ES-I3 (cell line): ENCODE data around the gene ZC3H13.

Source experiments
- H3K36me3 ChIP-seq: 2 replicates; pipeline ENCODE4 v1.6.1; 2013; ENCODE audit warnings: mild to moderate bottlenecking, low read length, control low read depth, moderate library complexity; ENCODE audit not compliant: insufficient read depth
- H3K4me1 ChIP-seq: 2 replicates; pipeline ENCODE4 v1.6.1; 2013; ENCODE audit warnings: mild to moderate bottlenecking, control low read depth, low read length; ENCODE audit not compliant: insufficient read depth
- H3K9ac ChIP-seq: 2 replicates; pipeline ENCODE4 v1.6.1; 2013; ENCODE audit warnings: low read depth, mild to moderate bottlenecking, low read length, moderate library complexity
- H3K9me3 ChIP-seq: 2 replicates; pipeline ENCODE4 v1.6.1; 2013; ENCODE audit warnings: mild to moderate bottlenecking, low read length, moderate library complexity; ENCODE audit not compliant: control insufficient read depth, insufficient read depth

The ZC3H13 gene, protein sequence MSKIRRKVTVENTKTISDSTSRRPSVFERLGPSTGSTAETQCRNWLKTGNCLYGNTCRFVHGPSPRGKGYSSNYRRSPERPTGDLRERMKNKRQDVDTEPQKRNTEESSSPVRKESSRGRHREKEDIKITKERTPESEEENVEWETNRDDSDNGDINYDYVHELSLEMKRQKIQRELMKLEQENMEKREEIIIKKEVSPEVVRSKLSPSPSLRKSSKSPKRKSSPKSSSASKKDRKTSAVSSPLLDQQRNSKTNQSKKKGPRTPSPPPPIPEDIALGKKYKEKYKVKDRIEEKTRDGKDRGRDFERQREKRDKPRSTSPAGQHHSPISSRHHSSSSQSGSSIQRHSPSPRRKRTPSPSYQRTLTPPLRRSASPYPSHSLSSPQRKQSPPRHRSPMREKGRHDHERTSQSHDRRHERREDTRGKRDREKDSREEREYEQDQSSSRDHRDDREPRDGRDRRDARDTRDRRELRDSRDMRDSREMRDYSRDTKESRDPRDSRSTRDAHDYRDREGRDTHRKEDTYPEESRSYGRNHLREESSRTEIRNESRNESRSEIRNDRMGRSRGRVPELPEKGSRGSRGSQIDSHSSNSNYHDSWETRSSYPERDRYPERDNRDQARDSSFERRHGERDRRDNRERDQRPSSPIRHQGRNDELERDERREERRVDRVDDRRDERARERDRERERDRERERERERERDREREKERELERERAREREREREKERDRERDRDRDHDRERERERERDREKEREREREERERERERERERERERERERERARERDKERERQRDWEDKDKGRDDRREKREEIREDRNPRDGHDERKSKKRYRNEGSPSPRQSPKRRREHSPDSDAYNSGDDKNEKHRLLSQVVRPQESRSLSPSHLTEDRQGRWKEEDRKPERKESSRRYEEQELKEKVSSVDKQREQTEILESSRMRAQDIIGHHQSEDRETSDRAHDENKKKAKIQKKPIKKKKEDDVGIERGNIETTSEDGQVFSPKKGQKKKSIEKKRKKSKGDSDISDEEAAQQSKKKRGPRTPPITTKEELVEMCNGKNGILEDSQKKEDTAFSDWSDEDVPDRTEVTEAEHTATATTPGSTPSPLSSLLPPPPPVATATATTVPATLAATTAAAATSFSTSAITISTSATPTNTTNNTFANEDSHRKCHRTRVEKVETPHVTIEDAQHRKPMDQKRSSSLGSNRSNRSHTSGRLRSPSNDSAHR (N-terminal part only)

DNA sequence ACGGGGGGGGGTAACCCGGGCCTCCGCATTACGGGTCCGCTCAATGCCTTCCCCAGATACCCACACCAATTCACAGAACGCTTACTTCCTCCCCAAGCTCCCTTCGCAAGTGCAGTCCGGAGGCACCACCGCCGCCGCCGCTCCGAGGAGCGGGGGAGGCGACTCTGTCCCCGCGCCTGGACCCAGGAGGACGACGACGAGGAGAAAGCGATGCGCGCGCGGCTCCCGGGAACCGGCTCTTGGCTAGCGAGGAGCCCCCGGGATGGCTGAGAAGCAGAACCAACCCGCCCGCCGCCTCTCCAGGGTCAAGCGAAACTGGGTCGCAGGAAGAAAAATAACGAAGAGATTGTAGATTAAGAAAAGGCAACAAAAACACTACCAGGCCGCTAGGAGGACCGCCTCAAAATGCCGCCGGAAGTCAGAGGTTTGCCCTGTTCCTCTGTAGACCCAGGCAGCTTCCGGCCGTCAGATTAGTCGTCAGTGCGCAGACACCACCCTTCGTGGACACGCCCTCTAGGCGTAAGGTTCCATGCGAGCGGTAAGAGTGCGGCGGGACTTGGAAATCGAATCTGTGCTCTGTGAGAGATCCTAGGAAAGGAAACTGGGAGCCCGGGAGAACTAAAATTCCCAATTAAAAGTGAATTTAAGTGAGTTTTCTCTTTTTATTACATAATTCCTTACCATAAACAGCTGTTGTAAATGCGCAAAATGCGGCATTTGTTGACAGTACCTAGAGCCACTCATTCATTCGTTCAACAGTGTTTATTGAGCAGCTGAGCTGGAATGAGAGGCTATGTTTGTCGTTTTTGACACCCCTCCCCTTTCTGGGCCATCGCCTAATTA lies at the start of gene ZC3H13:
Gene ZC3H13 (minus strand): TSS at position 428 of the 843 bp plus-strand sequence. CDS start 7,239 bp downstream, outside the sequence.
- Histone ChIP-seq H3K4me1 (no peaks in the 10 kb centered on the region), H3K36me3 (no peaks in the 10 kb centered on the region), H3K9me3 (no peaks in the 10 kb centered on the region), H3K9ac (peak within 1 kb of the TSS; percentile 51)

DNA sequence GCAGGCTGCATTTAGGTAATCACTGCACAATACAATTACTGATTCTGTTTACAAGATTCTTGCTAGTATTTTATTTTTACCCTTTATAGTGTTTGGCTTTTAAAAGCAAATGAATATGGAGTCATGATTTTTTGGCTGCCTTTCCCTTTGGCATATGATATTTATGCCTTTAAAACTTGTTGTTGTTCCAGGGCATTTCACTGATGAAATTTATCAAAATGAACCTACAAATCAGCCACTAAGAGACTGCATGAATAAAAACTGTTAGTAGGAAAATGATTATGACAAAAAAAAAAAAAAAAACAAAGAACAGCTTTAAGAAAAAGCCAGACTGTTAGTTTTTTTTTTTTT lies 49.7 kb upstream of the ZC3H13 start:
- Histone ChIP-seq H3K36me3 (no peaks in the 10 kb centered on the region), H3K9me3 (no peaks in the 10 kb centered on the region), H3K9ac (no peak overlapping the region), H3K4me1 (peaks cover 4% of the 10 kb centered on the region; the same call in 1 of the 2 replicates)

DNA sequence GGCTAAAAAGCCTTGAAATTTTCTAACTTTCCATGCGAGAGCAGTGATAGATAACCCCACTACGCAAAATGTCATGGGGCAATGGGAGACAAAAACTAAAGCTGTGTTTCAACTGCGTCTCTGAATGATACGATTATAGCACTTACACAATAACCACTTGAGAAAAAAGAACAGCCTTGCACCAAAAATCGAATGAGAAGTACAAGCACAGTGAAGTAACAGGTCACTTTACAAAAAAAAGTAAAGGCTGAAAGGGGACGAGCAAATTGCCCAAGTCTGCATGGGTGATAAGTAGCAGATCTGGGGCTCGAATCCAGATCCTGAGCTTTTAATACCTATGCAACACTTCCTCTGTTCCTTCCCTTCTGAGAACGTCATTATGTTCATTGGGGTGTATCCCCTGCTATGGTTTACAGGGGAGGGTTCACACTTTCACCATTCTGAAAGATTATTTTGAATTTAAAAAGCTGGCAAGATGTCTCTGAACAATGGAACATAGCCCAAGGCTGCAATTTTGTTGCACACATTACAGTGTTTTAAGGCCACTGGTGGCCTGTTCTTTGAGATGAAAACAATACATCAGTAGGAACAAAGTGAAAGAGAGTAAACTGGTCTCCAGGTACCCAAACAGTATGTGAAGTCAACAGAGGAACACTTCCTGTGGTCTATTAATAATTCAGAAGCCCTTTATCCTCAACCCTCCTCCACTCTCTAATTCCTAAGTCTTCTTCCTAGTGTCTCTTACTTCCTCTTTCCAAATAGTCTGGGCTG lies 49.1 kb upstream of the ZC3H13 start:
- H3K9ac ChIP-seq: no peak overlapping the region
- no peaks in the 10 kb centered on the region for H3K36me3 ChIP-seq
- H3K4me1 ChIP-seq: peaks cover 4% of the 10 kb centered on the region; the same call in 1 of the 2 replicates
- no peaks in the 10 kb centered on the region for H3K9me3 ChIP-seq

DNA sequence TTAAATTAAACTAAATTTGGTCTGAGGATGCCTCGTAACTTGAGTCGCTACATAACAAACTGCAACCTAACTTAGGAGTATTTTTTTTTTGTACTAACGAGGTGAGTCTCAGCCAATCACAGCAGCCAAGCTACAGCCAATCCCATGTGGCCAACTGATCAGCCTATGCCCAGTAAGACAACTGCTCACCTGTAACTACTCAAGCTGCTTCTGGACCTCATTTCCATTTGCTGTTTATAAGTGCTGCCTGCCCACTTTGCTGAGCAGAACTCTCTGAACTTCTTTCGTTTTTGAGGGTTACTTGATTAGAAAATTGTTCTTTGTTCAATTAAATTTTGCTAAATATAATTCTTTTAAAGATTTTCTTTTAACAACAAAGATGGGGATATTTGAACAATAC lies 48.5 kb upstream of the ZC3H13 start:
- Histone ChIP-seq H3K9me3 (no peaks in the 10 kb centered on the region), H3K36me3 (no peaks in the 10 kb centered on the region)

DNA sequence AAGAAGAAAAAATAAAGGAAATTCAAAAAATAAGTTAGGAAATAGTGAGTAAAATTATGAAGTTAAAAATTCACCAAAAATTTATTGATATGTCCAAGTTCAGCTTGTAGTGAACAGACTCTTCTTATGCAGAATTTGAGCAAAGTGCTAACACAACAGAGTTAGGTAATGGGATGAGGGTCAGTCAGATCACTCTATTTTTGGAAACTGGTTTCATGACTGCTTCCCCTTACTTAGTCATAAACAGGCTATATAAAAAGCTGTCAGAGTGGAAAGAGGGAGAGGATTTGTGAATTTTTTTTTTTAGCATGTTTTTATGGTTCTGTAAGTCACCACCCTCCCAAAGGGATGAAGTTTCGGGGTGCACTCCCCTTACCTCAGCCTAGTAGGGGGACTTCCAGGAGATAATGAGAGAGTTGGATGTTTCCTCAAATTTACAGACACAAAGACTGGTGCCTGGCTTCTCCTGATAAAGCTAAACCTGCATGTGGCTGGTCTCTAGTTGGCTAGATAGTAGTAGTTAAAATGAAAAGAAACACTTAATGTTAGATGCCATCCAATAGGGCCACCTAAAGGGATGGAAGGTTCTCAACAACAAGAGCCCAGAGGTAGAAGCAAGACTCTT lies 47.8 kb upstream of the ZC3H13 start:
- Histone ChIP-seq H3K9me3 (no peaks in the 10 kb centered on the region), H3K4me1 (peaks cover 4% of the 10 kb centered on the region; the same call in 1 of the 2 replicates), H3K9ac (no peak overlapping the region), H3K36me3 (no peaks in the 10 kb centered on the region)

More for the DNA sequence above, 48.5 kb upstream of the ZC3H13 start:
- H3K9ac ChIP-seq: no peak overlapping the region
- peaks cover 4% of the 10 kb centered on the region; the same call in 1 of the 2 replicates for H3K4me1 ChIP-seq

DNA sequence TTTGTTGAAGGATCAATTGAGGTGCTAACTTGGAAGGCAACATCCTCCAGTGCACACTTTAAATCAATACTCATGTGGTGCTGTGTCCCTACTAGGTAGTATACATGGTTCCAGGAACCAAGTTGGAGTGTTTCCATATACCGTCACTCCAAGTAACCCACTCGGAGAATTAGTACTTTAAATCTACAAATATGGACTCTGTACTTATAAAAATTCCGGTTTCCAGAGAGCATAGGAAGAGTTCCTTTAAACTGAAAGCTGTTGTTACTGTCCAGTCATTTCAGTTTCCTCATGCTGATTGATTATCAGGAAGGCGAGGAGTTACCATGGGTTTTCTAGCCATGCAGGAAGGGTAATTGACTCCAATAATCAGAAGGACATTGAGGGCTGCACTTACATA lies 45.1 kb upstream of the ZC3H13 start:
- no peaks in the 10 kb centered on the region for H3K36me3 ChIP-seq
- no peaks in the 10 kb centered on the region for H3K9me3 ChIP-seq
- peaks cover 4% of the 10 kb centered on the region; the same call in 1 of the 2 replicates for H3K4me1 ChIP-seq
- H3K9ac ChIP-seq: no peak overlapping the region

DNA sequence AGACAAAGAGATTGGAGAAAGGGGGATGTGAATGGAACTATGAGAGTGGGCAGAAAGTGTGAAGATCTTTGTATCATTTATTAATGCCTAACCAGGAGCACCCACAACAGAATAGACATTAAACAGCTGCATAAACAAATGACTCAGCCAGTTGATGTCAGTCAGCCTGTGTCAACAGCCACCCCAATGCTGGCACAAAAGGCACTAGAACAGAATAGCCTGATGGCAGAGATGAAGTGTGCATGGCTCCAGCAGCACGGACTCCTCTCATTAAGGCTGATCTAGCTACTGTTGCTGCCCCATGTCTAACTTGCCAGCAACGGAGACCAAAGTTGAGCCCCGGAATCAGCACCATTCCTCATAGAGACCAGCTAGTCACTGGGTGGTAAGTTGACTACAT lies 44.5 kb upstream of the ZC3H13 start:
- H3K36me3 ChIP-seq: no peaks in the 10 kb centered on the region
- H3K4me1 ChIP-seq: peaks cover 4% of the 10 kb centered on the region; the same call in 1 of the 2 replicates
- no peaks in the 10 kb centered on the region for H3K9me3 ChIP-seq
- H3K9ac ChIP-seq: no peak overlapping the region

DNA sequence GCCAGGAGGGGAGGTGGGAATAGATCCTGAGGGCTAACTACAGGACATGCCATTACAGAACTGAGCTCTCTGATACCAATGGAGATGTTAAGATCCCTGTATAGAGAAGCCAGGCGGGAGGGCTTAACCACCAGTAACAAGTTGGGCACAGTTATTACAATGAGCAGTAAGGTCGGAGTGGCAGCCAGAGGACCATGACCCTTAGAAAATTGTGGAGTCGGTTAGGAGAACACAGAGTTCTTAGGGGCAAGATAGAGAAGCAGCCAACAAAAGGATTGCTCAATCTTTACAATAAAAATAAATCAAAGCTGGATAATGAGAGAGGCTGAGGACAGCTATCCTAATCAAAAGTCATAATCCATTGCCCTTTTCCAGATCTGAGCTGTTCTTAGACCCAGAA lies 41.9 kb upstream of the ZC3H13 start:
- no peaks in the 10 kb centered on the region for H3K9me3 ChIP-seq

DNA sequence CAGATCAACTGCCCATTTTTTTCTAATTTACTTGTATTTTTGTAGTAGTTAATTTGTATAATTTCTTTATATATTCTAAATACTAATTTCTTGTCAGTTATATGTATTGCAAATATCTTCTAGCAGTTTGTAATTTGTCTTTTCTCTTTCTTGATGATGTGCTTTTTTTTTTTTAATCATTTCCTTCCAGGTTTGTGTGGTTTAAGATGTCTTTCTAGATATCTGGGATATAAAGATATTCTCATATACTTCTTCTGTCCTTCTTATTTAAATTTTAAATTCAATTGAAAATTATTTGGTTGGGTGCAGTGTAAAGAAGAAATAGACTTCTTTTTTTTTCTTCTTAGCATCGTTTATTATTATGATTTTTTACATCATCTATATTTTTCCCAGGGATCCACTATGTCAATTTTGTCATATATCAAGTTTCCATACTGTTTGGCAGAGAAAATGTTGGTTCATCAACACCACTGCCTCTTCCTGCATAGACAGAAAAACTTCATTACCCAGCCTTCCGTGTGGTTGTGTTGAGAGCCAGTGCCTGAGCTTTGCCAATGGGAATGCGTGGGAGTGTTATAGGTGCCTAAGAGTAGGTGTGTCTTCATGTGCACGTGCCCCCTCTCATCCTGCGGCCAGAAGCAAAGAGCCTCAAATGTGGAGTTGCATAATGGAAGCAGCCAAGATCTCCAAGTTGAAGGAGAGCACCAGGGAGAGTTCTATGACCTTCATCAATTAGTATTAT lies 36.4 kb upstream of the ZC3H13 start:
- no peaks in the 10 kb centered on the region for H3K9me3 ChIP-seq
- no peaks in the 10 kb centered on the region for H3K36me3 ChIP-seq
- no peaks in the 10 kb centered on the region for H3K4me1 ChIP-seq
- no peak overlapping the region for H3K9ac ChIP-seq

More for the DNA sequence above, 41.9 kb upstream of the ZC3H13 start:
- Histone ChIP-seq H3K36me3 (no peaks in the 10 kb centered on the region), H3K9ac (no peak overlapping the region), H3K4me1 (no peaks in the 10 kb centered on the region)

DNA sequence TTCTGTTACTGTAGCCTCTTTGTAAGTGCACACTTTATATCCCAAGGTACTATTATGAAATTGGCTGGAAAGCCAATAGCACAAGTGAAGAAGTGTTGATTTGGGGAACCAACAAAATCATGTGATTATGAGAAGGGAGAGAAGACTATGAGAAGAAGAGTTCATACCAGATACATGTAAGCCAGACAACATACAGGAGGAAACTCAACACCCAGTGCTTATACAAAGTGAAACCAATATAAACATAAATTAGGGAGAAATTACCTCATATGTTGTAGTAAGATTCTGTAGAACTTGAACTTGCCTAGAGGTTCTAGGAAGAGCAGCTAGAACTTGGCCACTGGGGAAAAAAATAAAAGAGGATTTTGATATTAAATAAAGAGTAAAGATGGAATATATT lies 34.9 kb upstream of the ZC3H13 start:
- no peaks in the 10 kb centered on the region for H3K9me3 ChIP-seq
- H3K36me3 ChIP-seq: no peaks in the 10 kb centered on the region
- no peak overlapping the region for H3K9ac ChIP-seq
- H3K4me1 ChIP-seq: no peaks in the 10 kb centered on the region

DNA sequence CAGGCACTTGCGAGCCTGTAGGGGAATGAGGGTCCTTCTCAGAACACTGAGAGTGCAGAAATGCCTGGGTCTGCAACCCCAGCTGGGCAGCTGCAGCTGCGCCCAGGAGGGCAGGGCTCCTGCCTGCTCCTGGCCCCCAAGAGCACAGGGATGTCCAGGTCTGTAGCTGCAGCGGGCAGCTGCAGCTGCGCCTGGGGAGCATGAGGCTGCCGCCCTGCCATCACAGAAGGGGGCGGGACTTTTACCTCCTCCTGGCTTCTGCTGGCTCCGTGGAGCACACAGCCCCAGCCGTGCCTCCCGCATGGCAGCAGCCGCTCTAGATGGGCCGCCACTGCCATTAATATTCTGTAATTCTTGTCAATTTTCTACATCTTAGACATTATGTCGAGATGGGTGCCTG lies 34.4 kb upstream of the ZC3H13 start:
- Histone ChIP-seq H3K36me3 (no peaks in the 10 kb centered on the region), H3K9ac (no peak overlapping the region), H3K4me1 (no peaks in the 10 kb centered on the region), H3K9me3 (no peaks in the 10 kb centered on the region)

DNA sequence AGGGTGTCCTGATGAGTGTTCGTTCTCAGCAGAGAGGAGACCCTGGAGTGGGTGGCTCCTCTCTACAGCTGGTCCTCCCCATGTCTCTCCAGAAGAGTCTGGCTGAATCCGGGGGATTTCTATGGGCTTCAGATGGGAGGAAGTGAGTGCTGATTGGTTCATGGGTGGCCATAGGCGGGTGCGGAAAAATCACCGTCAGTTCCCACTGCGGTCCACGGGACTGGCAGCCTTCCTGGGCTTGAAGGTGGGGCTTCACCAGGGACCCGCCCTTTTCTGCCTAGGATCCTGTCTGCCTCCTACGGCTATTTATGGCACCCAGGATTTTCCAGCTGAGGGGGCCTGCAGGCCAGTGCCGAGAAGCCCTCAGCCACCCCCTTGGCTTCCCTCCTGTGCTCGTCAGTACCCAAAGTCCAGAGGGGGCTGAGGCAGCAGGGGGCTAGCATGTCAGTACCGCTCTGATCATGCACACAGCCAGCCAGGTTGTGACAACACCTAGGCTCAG lies 33.9 kb upstream of the ZC3H13 start:
- Histone ChIP-seq H3K36me3 (no peaks in the 10 kb centered on the region), H3K9ac (no peak overlapping the region), H3K9me3 (no peaks in the 10 kb centered on the region), H3K4me1 (no peaks in the 10 kb centered on the region)
